GM21528 (cell line): Measurements from ENCODE around the gene KRT33A.

ENCODE experiments used
- ATAC-seq: cut with Tn5 transposase; IDR thresholded peaks from one replicate; pipeline ENCODE4 v1.9.1; 2021; ENCODE audit warnings: mild to moderate bottlenecking, moderate library complexity; ENCODE audit not compliant: unreplicated experiment, low FRiP score

The KRT33A gene

GRCh38 chr17:41332239-41332638, 18.4 kb downstream of the KRT33A start:
- ATAC-seq: no peak

GRCh38 chr17:41331606-41332005, 19.0 kb downstream of the KRT33A start:
- ATAC-seq: no peak

- no peak for ATAC-seq
These were observed 21.2 kb downstream of the KRT33A start for GRCh38 chr17:41329279-41329948.

GRCh38 chr17:41328207-41328606, 22.4 kb downstream of the KRT33A start:
- no peak for ATAC-seq

GRCh38 chr17:41327411-41328120, 23.1 kb downstream of the KRT33A start:
- ATAC-seq: no peak

DNA sequence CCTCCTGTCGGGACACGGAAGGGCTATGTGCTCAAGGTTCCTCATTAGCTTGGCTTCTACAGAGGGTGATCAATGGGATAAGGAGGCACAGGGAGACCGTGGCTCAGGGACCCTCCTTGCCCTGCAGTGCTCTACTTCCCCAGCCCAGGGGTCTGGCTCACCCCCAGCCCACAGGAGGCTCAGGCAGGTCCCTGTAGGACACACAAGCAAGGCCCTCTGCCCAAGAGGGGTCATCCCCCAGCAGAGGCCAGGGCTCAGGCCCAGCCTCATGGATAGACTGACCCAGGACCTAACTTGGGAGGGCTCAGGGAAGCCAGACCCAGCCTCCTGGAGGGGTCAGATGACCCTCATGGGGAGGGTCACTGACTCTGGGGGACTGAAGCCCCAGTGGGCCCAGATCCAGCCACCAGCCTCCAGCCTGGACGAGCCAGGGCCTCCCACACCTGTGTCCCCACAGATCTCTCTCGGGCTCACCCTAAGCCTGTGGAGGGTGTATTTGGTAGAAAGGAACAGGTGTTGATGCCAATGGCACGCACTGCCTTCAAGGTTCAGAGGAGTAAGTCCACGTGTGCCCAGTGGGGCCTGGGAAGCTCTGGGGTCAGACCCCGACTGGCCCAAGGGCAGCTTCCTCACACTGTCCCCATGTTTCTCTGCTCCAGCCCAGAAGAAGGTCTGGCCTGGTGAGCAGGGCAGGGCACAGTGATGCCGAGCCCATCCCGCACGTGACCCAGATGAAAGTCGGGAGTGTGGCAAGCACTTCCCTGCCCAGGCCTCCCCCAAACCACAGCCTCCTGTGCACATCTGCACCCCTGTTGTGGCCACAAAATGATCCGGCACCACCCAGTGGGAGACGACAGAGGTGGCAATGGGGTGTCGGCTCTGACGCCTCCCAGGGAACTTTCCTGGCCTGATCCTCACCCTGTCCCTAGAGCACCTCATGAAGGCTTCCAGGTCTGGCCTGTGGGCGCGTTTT, 24.2 kb downstream of the KRT33A start:
- no peak for ATAC-seq

GRCh38 chr17:41325611-41326010, 25.0 kb downstream of the KRT33A start:
- no peak for ATAC-seq

GRCh38 chr17:41325126-41325525, 25.5 kb downstream of the KRT33A start:
- ATAC-seq: no peak

GRCh38 chr17:41324180-41325075, 26.2 kb downstream of the KRT33A start:
- ATAC-seq: no peak

GRCh38 chr17:41322903-41323895, 27.4 kb downstream of the KRT33A start:
- no peak for ATAC-seq

GRCh38 chr17:41322094-41322902, 28.3 kb downstream of the KRT33A start:
- no peak for ATAC-seq

- ATAC-seq: no peak
These were observed 32.4 kb downstream of the KRT33A start for GRCh38 chr17:41318231-41318630.

GRCh38 chr17:41315814-41316445, 34.7 kb downstream of the KRT33A start:
- ATAC-seq: no peak

GRCh38 chr17:41315204-41315794, 35.3 kb downstream of the KRT33A start, which contains the start of gene KRTAP17-1:
Gene KRTAP17-1 (minus strand): TSS chr17:41315710. CDS start chr17:41315650, 60 bp downstream.
- no peak for ATAC-seq

DNA sequence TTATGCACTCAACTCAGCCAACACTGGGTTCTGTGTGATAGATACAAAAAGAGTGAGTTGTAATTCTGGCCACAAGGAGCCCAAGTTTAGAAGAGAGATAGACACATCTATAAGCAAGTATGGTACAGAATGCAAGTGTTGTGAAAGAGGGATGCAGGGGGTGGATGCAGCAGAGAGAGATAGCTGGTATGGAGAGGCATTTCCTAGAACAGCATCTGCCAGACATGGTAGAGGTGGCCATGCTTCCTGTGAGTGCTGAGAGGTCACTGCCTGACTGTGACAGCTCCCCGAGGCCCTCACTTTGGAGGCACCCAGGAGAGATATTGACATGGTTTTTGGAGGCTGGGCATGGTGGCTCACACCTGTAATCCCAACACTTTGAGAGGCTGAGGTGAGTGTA, 39.5 kb downstream of the KRT33A start:
- no peak for ATAC-seq

DNA sequence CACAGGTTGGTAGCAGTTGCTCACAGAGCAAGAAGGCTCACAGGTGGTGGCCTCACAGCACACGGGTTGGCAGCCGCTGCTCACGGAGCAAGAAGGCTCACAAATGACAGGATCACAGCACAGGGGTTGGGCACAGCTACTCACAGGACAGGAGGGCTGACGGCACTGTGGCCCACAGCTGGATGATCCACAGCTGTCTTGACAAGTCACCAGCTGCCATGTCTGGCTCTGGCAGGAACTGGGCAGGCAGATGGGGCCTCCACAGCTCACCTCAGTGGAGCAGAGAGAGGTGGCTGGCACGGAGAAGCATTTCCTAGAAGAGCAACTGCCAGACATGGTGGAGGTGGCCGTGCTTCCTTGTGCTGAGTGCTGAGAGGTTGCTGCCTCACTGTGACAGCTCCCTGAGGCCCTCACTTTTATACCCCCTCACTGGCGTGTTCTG, 41.7 kb downstream of the KRT33A start, which contains the start of gene KRTAP16-1:
Gene KRTAP16-1 (minus strand): TSS at position 392 of the 442 bp plus-strand sequence. CDS start 56 bp downstream, at position 336.
- no peak for ATAC-seq
